BE2C (cell line): ENCODE data around the gene CAB39.
A peak's percentile ranks its signal among the peaks of the same experiment; 100 is the strongest.

Experiments used
- DNase-seq: peaks from one replicate; pipeline ENCODE4 v3.0.0-alpha.2; 2020
- H3K27me3 ChIP-seq: fragments of 250-450 bp; sonication (Bioruptor Pico); 2 replicates; pipeline ENCODE4 v1.5.1; 2020; ENCODE audit warnings: mild to moderate bottlenecking
- H3K36me3 ChIP-seq: fragments of 250-450 bp; sonication (Bioruptor Pico); 2 replicates; pipeline ENCODE4 v1.5.1; 2020; ENCODE audit warnings: mild to moderate bottlenecking
- H3K4me1 ChIP-seq: fragments of 250-450 bp; sonication (Bioruptor Pico); 2 replicates; pipeline ENCODE4 v1.5.1; 2020
- H3K4me3 ChIP-seq: 2 replicates; pipeline ENCODE4 v1.5.1; 2011; ENCODE audit warnings: low read depth, low read length
- H3K9me3 ChIP-seq: fragments of 250-450 bp; sonication (Bioruptor Pico); 2 replicates; pipeline ENCODE4 v1.5.1; 2020
- TF ChIP-seq, protein P1 (sequence below): IDR thresholded peaks from 2 replicates; pipeline ENCODE4 v1.5.1; 2012; ENCODE audit warnings: mild to moderate bottlenecking, low read depth, low read length

CAB39 gene

DNA sequence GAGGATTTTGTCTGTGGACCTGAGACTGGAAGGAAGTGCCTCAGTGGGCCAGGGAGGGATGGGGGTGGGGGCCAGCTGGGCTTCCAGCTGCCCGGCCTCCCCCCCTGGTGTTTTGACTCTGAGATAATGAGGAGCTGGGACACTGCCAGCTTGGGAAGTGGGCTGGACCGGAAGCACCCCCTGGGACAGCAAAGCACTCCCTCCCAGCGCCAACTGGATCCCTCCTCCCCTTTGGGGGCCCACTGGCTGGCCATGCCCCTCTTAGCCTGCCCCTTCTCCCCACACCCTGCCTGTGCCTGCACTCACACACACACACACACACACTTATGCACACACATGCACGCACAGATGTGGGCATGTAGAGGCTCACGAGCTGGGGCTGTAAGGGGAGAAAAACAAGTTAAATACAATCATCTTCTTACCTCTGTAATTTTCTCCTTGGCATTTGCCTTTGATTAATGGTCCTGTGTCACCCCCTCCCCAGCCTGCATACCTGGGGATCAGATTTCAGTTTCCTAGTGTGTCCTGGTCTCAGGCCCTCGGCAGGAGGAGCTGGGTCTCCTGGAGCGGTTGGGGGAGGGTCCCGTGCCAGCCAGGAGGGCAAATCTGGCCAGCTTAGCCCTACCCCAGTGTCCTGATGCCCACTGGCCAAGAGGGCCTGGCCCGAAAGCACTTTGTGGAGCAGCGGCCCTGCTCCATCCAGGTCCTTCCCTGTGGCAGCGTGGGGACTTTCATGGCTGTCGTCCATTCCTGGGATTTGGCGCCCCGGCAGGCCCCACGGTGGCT is 155.7 kb downstream of the CAB39 start:
- peak; percentile 43 for DNase-seq
- H3K9me3 ChIP-seq, result no peaks in the 10 kb centered on the region
- TF ChIP-seq, protein P1, sequence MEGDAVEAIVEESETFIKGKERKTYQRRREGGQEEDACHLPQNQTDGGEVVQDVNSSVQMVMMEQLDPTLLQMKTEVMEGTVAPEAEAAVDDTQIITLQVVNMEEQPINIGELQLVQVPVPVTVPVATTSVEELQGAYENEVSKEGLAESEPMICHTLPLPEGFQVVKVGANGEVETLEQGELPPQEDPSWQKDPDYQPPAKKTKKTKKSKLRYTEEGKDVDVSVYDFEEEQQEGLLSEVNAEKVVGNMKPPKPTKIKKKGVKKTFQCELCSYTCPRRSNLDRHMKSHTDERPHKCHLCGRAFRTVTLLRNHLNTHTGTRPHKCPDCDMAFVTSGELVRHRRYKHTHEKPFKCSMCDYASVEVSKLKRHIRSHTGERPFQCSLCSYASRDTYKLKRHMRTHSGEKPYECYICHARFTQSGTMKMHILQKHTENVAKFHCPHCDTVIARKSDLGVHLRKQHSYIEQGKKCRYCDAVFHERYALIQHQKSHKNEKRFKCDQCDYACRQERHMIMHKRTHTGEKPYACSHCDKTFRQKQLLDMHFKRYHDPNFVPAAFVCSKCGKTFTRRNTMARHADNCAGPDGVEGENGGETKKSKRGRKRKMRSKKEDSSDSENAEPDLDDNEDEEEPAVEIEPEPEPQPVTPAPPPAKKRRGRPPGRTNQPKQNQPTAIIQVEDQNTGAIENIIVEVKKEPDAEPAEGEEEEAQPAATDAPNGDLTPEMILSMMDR, result no peak
- H3K27me3 ChIP-seq, result no peaks in the 10 kb centered on the region
- peaks cover 3% of the 10 kb centered on the region for H3K36me3 ChIP-seq
- H3K4me3 ChIP-seq, result peak overlapping the region; percentile 37
- peaks cover 31% of the 10 kb centered on the region for H3K4me1 ChIP-seq

DNA sequence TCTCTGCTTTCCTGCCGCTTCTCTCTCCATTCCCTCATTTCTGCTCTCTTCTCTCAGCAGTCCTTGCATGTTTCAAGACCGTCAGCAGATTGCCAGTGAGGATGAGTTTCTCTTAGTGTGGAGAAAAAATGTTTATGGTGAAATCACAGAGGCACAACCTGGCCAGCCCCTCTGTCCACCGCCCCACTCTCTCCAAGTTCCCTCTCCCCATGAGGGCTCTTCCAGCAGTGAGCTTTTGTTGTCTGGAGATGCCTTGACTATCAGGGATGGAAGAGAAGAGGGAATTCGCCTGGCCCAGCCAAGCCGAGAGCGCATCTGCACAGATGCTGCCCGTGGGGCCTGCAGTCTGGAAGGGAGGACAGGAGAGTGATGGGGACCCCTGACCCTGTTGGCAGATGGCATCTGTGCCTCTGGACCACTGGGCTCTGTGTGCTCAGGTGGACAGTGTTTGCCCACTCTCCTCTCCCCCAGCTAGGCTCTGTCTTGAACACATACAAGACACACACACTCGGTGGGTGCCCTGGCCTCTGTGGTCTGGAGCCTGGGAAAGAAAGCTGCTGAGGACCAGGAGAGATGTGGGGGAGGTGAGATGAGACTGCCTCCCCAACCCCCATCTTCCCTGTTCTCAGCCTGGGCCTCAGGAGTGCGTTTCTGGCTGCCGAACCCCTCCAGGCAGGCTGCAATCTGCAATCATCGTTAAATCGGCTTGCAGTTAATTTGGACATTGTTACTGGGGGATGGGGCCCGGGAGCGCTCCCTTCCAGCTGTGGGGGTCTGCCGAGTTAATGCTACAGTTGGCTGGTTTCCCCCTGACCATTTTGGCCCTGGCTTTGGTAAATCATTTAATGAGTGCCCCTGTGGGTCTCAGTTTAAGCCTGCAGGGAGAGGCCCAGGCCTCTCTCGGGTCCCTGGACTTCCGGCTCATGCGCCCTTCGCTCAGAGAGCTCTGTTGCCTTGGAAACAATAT is 156.6 kb downstream of the CAB39 start:
- peak; percentile 78 for DNase-seq
- Histone ChIP-seq H3K9me3 (no peaks in the 10 kb centered on the region), H3K36me3 (peaks cover 5% of the 10 kb centered on the region), H3K4me1 (peaks cover 31% of the 10 kb centered on the region), H3K4me3 (peak overlapping the region; percentile 37), H3K27me3 (no peaks in the 10 kb centered on the region)
- TF ChIP-seq, protein P1, result no peak

DNA sequence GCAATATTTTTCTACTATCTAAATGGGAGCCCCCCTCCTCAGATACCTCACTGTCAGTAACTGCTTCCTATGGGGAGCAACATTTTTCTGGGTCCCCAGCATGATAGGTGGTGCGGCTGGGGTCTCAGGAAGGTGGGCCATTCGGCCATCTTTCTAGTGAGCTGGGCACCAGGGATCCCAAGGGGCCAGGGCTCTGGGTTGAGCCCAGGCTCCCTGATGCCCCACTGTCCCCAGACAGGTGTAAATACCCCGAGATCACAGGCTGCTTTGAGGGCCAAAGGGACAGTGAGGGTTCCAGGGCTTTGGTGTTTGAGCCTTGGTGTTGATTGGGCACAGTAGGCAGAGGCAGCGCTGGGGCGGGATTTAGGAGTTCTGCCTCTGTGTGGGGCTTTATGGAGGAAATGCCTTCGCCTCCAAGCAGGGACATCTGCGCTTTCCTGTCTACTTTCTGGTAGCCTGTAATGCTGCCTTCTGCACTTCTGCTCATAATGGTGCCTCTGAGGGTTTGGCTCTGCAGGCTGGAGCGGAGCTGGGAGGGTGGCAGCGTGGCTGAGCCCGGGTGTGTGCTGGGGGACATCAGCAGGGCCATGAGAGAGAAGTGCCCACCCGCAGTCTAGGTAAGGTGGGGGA is 157.4 kb downstream of the CAB39 start:
- Histone ChIP-seq H3K27me3 (no peaks in the 10 kb centered on the region), H3K4me3 (peak overlapping the region; percentile 37), H3K9me3 (no peaks in the 10 kb centered on the region), H3K36me3 (peaks cover 10% of the 10 kb centered on the region), H3K4me1 (peaks cover 31% of the 10 kb centered on the region)
- no peak for DNase-seq
- TF ChIP-seq, protein P1, result no peak
